Uterus (tissue), 2 donors: ENCODE results near the gene IFNAR1.

Experiments
- CTCF ChIP-seq, 4 experiments: fragments of 200-600 bp in 2 of 4; fragments of 450-650 bp in 2 of 4; sonication (generic) in 2 of 4; IDR thresholded peaks; one replicate each; pipeline ENCODE4 v1.5.1; 2016 to 2019; ENCODE audit warnings: antibody characterized with exemption in 4 of 4, mild to moderate bottlenecking in 2 of 4, moderate library complexity in 1 of 4
- POLR2A ChIP-seq, 2 donors: fragments of 450-650 bp; IDR thresholded peaks; one replicate each; pipeline ENCODE4 v1.6.1; 2016; ENCODE audit warnings: antibody characterized with exemption in 2 of 2, mild to moderate bottlenecking in 1 of 2, moderate library complexity in 1 of 2

- TF ChIP-seq POLR2A (IDR thresholded peaks at IDR 0.05) (no peak), CTCF (IDR thresholded peaks at IDR 0.05) (no peak)
Observed at GRCh38 chr21:33279330-33279820, 45.4 kb upstream of the IFNAR1 start.
